SU-DHL-6 (cell line): Measurements from ENCODE around the gene EXOC6.

Source experiments
- H2AFZ ChIP-seq: fragments of 200-600 bp; sonication (generic); 2 replicates; pipeline ENCODE4 v1.6.1; 2014; ENCODE audit warnings: low read depth, mild to moderate bottlenecking, moderate library complexity, mixed read lengths, antibody characterized with exemption, low read length; ENCODE audit not compliant: severe bottlenecking
- H3F3A ChIP-seq: fragments of 200-600 bp; shearing (Covaris generic); 2 replicates; pipeline ENCODE4 v1.6.0; 2016; ENCODE audit warnings: antibody characterized with exemption, mild to moderate bottlenecking; ENCODE audit not compliant: insufficient read depth
- H3K27ac ChIP-seq: fragments of 200-600 bp; sonication (generic); 2 replicates; pipeline ENCODE4 v1.5.1; 2016; ENCODE audit warnings: low read depth, mild to moderate bottlenecking, low read length, moderate library complexity, mixed read lengths
- H3K27me3 ChIP-seq: fragments of 200-600 bp; sonication (generic), shearing (Covaris generic); 2 replicates; pipeline ENCODE4 v1.6.0; 2014; ENCODE audit warnings: mild to moderate bottlenecking, low read length
- H3K36me3 ChIP-seq: fragments of 200-600 bp; sonication (generic); 2 replicates; pipeline ENCODE4 v1.6.1; 2014; ENCODE audit warnings: mild to moderate bottlenecking, low read length, mixed read lengths
- H3K4me2 ChIP-seq: fragments of 300-600, 200-600 bp; shearing (Covaris generic), sonication (generic); 2 replicates; pipeline ENCODE4 v1.6.0; 2014; ENCODE audit warnings: low read length, low read depth, mild to moderate bottlenecking; ENCODE audit not compliant: poor library complexity, severe bottlenecking
- H3K4me3 ChIP-seq: fragments of 200-600 bp; sonication (generic); 2 replicates; pipeline ENCODE4 v1.5.1; 2014; ENCODE audit warnings: antibody characterized with exemption, low read length, mild to moderate bottlenecking, mixed read lengths; ENCODE audit not compliant: insufficient read depth, poor library complexity, severe bottlenecking
- H3K79me2 ChIP-seq: fragments of 200-600 bp; sonication (generic); 2 replicates; pipeline ENCODE4 v1.6.1; 2014; ENCODE audit warnings: mild to moderate bottlenecking, low read length, moderate library complexity; ENCODE audit not compliant: insufficient read depth
- H3K9ac ChIP-seq: fragments of 200-600 bp; sonication (generic); 2 replicates; pipeline ENCODE4 v1.7.0; 2014; ENCODE audit warnings: mild to moderate bottlenecking, low read length
- H3K9me2 ChIP-seq: fragments of 200-600 bp; sonication (generic); replicated peaks from 2 replicates; pipeline ENCODE4 v1.6.1; 2014; ENCODE audit warnings: low read length; ENCODE audit not compliant: insufficient read depth
- H3K9me3 ChIP-seq: fragments of 200-600 bp; sonication (generic); 2 replicates; pipeline ENCODE4 v1.6.1; 2014; ENCODE audit warnings: low read length, mixed read lengths; ENCODE audit not compliant: insufficient read depth
- H4K20me1 ChIP-seq: fragments of 200-600 bp; sonication (generic); 2 replicates; pipeline ENCODE4 v1.6.1; 2014; ENCODE audit warnings: low read depth, mild to moderate bottlenecking, antibody characterized with exemption, low read length, moderate library complexity, mixed read lengths
- EZH2phosphoT487 ChIP-seq: fragments of 200-600 bp; sonication (generic), shearing (Covaris generic); conservative IDR thresholded peaks from 2 replicates; pipeline ENCODE4 v1.6.1; 2018; ENCODE audit warnings: mild to moderate bottlenecking, antibody characterized with exemption, low read length, moderate library complexity, mixed read lengths
- TF ChIP-seq, protein P1 (sequence below): fragments of 200-600 bp; sonication (generic); IDR thresholded peaks from one replicate; pipeline ENCODE4 v1.5.1; 2017; ENCODE audit warnings: antibody characterized with exemption, mild to moderate bottlenecking, low read length, moderate library complexity; ENCODE audit not compliant: insufficient read depth, poor library complexity, severe bottlenecking

EXOC6 gene

DNA sequence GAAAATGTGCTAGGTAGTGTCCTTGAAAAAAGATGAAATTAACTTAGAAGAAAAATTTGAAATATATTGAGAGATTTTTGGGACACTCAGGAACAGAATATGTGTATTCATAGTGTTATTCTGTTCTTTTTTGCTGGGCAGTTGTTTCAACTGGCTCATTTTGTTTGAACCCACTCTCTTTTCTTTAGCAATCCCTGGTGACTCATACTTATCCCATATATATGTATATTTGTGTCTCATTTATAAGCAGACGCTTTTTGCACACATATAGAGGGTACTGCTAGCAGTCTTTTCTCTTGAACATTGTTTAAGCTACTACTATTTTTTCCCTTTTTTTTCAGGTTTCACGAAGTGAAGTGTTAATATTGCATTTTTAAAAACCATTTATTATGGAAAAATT is 1.9 kb downstream of the EXOC6 start:
- H2AFZ ChIP-seq = no peak overlapping the region
- peaks cover 13% of the 10 kb centered on the region for H3K79me2 ChIP-seq
- peak overlapping the region; percentile 96 for H3K4me2 ChIP-seq
- peaks cover 24% of the 10 kb centered on the region for H3F3A ChIP-seq
- H3K27me3 ChIP-seq = no peaks in the 10 kb centered on the region
- no peaks in the 10 kb centered on the region for H3K9me3 ChIP-seq
- H3K9me2 ChIP-seq = no peaks in the 10 kb centered on the region
- H4K20me1 ChIP-seq = 0 out of 2 replicates have a peak, but pooled peaks cover 7% of the 10 kb centered on the region
- H3K9ac ChIP-seq = no peak overlapping the region; the same call in 1 of the 2 replicates
- H3K27ac ChIP-seq = no peak overlapping the region
- TF ChIP-seq, protein P1, sequence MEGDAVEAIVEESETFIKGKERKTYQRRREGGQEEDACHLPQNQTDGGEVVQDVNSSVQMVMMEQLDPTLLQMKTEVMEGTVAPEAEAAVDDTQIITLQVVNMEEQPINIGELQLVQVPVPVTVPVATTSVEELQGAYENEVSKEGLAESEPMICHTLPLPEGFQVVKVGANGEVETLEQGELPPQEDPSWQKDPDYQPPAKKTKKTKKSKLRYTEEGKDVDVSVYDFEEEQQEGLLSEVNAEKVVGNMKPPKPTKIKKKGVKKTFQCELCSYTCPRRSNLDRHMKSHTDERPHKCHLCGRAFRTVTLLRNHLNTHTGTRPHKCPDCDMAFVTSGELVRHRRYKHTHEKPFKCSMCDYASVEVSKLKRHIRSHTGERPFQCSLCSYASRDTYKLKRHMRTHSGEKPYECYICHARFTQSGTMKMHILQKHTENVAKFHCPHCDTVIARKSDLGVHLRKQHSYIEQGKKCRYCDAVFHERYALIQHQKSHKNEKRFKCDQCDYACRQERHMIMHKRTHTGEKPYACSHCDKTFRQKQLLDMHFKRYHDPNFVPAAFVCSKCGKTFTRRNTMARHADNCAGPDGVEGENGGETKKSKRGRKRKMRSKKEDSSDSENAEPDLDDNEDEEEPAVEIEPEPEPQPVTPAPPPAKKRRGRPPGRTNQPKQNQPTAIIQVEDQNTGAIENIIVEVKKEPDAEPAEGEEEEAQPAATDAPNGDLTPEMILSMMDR = no peak
- TF ChIP-seq EZH2phosphoT487 = no peak
- no peak overlapping the region for H3K4me3 ChIP-seq
- no peaks in the 10 kb centered on the region for H3K36me3 ChIP-seq

DNA sequence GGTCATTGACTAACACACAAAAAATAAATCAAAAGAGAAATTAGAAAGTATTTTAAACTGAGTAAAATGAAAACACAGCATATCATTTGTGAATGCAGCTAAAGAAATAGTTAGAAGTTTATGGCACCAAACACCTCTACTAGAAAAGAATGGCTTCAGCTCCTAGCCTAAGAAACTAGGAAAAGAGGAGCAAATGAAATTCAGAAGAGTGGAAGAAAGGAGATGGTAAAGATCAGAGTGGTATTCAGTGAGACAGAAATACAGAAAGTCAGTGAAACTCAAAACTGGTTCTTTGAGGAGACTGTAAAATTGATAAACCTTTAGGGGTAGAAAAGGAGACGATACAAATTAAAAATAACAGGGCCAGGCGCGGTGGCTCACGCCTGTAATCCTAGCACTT is 2.7 kb downstream of the EXOC6 start:
- Histone ChIP-seq H3K27ac (no peak overlapping the region), H3K9me3 (no peaks in the 10 kb centered on the region), H3K79me2 (peaks cover 21% of the 10 kb centered on the region), H3K36me3 (no peaks in the 10 kb centered on the region), H3K4me3 (no peak overlapping the region), H4K20me1 (0 out of 2 replicates have a peak, but pooled peaks cover 7% of the 10 kb centered on the region), H3F3A (peaks cover 24% of the 10 kb centered on the region), H2AFZ (no peak overlapping the region), H3K9ac (no peak overlapping the region), H3K9me2 (no peaks in the 10 kb centered on the region), H3K4me2 (no peak overlapping the region), H3K27me3 (no peaks in the 10 kb centered on the region)
- TF ChIP-seq, protein P1 = no peak
- TF ChIP-seq EZH2phosphoT487 = no peak

DNA sequence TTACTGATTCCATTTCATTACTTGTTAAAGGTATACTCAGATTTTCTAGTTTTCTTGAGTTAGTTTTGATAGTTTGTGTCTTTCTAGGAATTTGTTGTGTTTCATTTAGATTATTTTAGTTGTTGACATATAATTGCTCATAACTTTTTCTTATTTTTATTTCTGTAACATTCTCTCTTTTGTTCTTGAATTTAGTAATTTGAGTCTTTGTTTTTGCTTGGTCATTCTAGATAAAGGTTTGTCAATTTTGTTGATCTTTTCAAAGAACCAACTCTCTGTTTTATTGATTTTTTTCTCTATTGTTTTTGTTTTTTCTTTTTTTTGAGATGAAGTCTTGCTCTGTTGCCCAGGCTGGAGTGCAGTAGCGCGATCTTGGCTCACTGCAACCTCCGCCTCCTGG is 7.2 kb downstream of the EXOC6 start:
- Histone ChIP-seq H3F3A (no peaks in the 10 kb centered on the region), H3K27me3 (no peaks in the 10 kb centered on the region), H3K4me2 (no peak overlapping the region), H3K9ac (no peak overlapping the region), H4K20me1 (0 out of 2 replicates have a peak, but pooled peaks cover 7% of the 10 kb centered on the region), H2AFZ (no peak overlapping the region), H3K27ac (no peak overlapping the region), H3K4me3 (no peak overlapping the region), H3K9me3 (peaks cover 21% of the 10 kb centered on the region; the same call in 1 of the 2 replicates), H3K36me3 (peaks cover 12% of the 10 kb centered on the region), H3K79me2 (peaks cover 54% of the 10 kb centered on the region), H3K9me2 (no peaks in the 10 kb centered on the region)
- TF ChIP-seq, protein P1 = no peak
- no peak for TF ChIP-seq EZH2phosphoT487
